Upper lobe of left lung (tissue), 6 donors: ENCODE results near the gene BPHL. TPM values are rescaled to one million over a fixed set of nuclear protein-coding genes. Genes with fewer than 3 reads are reported as not detected.
A peak's percentile ranks its signal among the peaks of the same experiment; 100 is the strongest.
"Not testable (repeated sequence)": the region's sequence is repeated elsewhere in the genome, so short reads cannot be mapped to it uniquely, and the experiment has no call there.

ENCODE experiments used
- ATAC-seq, 2 donors: fragments of 200-7000 bp; cut with Tn5 transposase; one replicate each; pipeline ENCODE4 v1.9.1; 2022; ENCODE audit warnings: mild to moderate bottlenecking in 2 of 2, moderate library complexity in 2 of 2; ENCODE audit not compliant: low FRiP score in 2 of 2
- DNase-seq, 2 donors: peaks; one replicate each; pipeline ENCODE4 v3.0.0-alpha.2; 2019 to 2020
- H3K27ac ChIP-seq, 4 donors: fragments of 200-600 bp; sonication (generic); one replicate each; pipeline ENCODE4 v1.5.1; 2016 to 2019
- H3K27me3 ChIP-seq, 4 donors: fragments of 200-600 bp; sonication (generic); one replicate each; pipeline ENCODE4 v1.5.1; 2017 to 2019
- H3K36me3 ChIP-seq, 4 donors: fragments of 200-600 bp; sonication (generic); one replicate each; pipeline ENCODE4 v1.5.1; 2016 to 2019
- H3K4me1 ChIP-seq, 4 donors: fragments of 200-600 bp; sonication (generic); one replicate each; pipeline ENCODE4 v1.5.1; 2018 to 2019
- H3K4me3 ChIP-seq, 4 donors: fragments of 200-600 bp; sonication (generic); one replicate each; pipeline ENCODE4 v1.5.1; 2017 to 2019; ENCODE audit warnings: mild to moderate bottlenecking in 2 of 4, moderate library complexity in 1 of 4
- H3K9me3 ChIP-seq, 4 donors: fragments of 200-600 bp; sonication (generic); one replicate each; pipeline ENCODE4 v1.5.1; 2018 to 2019
- EP300 ChIP-seq, 4 donors: sonication (generic); formaldehyde crosslinking; IDR thresholded peaks; one replicate each; pipeline ENCODE4 v1.5.1; 2017; ENCODE audit warnings: antibody characterized with exemption in 4 of 4, control low read depth in 2 of 4
- POLR2A ChIP-seq, 4 donors: fragments of 450-650 bp; IDR thresholded peaks; one replicate each; pipeline ENCODE4 v1.5.1; 2016 to 2017; ENCODE audit warnings: antibody characterized with exemption in 4 of 4, mild to moderate bottlenecking in 2 of 4
- POLR2AphosphoS5 ChIP-seq, 2 donors: sonication (generic); formaldehyde crosslinking; IDR thresholded peaks; one replicate each; pipeline ENCODE4 v1.5.1; 2017; ENCODE audit warnings: antibody characterized with exemption in 2 of 2
- WGBS, 2 donors: methylation state at CpG; one replicate each; pipeline ENCODE4 v1.1.5; 2017 to 2018; 5-methylcytosine and 5-hydroxymethylcytosine counted together
- total RNA-seq, 6 donors: library from RNA; depleted of rRNA in 4 of 6; stranded (reverse); fragments of >200 nt in 4 of 6; gene quantifications; one replicate each; pipeline versions ENCODE4 v1.1.0 to v1.2.1, GENCODE V29; 2016 to 2021
- TF ChIP-seq, protein P1 (sequence below), 6 experiments: fragments of 450-650 bp in 4 of 6; fragments of 200-600 bp in 2 of 6; sonication (generic) in 2 of 6; IDR thresholded peaks; one replicate each; pipeline ENCODE4 v1.5.1; 2016 to 2019; ENCODE audit warnings: antibody characterized with exemption in 6 of 6
- donor health status: DM: no; HTN: no; CAD: no; lungs with moderate emphysema.
- donor health status: DM: no; HTN: yes; CAD: no; lungs with severe emphysema.

Gene BPHL
- total RNA-seq, 6 donors from 2014 or later: 6.3 to 16.8 (median 11.2) TPM

DNA sequence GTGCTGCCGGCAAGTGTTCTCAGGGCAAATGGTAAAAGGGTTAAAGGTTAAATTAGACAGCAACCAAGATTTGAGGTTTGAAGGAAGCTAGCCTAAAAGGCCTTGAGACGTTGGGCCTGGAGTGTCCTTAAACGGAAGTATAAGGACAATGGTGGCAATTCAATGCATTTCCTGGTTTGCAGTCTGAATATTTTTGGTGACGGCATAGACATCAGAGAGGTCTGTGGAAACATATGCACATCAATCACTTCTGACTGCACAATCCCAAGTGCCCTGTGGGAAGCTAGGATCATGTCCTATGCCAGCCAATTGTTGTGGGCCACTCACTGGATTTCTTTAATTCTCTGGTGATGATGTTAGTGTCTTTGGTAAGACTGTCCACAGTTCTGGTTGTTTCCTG lies 64.6 kb downstream of the BPHL start:
- no peak for TF ChIP-seq EP300 (IDR thresholded peaks at IDR 0.05)
- TF ChIP-seq, protein P1, sequence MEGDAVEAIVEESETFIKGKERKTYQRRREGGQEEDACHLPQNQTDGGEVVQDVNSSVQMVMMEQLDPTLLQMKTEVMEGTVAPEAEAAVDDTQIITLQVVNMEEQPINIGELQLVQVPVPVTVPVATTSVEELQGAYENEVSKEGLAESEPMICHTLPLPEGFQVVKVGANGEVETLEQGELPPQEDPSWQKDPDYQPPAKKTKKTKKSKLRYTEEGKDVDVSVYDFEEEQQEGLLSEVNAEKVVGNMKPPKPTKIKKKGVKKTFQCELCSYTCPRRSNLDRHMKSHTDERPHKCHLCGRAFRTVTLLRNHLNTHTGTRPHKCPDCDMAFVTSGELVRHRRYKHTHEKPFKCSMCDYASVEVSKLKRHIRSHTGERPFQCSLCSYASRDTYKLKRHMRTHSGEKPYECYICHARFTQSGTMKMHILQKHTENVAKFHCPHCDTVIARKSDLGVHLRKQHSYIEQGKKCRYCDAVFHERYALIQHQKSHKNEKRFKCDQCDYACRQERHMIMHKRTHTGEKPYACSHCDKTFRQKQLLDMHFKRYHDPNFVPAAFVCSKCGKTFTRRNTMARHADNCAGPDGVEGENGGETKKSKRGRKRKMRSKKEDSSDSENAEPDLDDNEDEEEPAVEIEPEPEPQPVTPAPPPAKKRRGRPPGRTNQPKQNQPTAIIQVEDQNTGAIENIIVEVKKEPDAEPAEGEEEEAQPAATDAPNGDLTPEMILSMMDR (IDR thresholded peaks at IDR 0.05): no peak
- no peak for TF ChIP-seq POLR2A (IDR thresholded peaks at IDR 0.05)
- TF ChIP-seq POLR2AphosphoS5 (IDR thresholded peaks at IDR 0.05): no peak
- Histone ChIP-seq H3K27ac (no peak overlapping the region), H3K4me3 (no peak overlapping the region), H3K27me3 (no peaks in the 10 kb centered on the region), H3K4me1 (no peaks in the 10 kb centered on the region), H3K9me3 (no peaks in the 10 kb centered on the region), H3K36me3 (no peaks in the 10 kb centered on the region)
- ATAC-seq: no peak
- WGBS, 2 donors: 70% methylated on average over 4 of the region's 4 CpGs
- no peak for DNase-seq

DNA sequence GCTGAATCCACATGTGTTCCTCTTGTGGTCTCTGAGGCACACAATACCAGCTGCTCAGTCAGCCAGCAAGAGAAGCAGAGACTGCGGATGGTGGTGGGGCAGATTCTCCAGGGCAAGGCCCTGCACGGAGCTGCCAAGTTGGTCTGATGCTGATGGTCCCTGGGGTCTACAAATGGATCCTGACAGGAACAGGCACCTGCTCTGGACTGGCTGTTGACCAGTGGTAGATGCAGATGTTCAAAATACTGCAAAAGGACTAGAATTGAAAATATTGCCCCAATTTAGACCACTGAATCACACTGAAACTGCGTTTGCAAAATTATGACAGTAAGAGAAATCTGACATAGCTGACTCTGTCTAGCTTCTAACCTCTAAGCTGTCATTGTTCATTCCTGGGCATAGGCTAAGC lies 68.5 kb downstream of the BPHL start:
- H3K27ac ChIP-seq: no peak overlapping the region
- WGBS, 2 donors: 90 to 95% methylated on average over 1 to 3 of the region's 3 CpGs
- DNase-seq (no peak), ATAC-seq (peak in 1 of 2 donors; percentile 34)
- H3K4me3 ChIP-seq: no peak overlapping the region
- H3K36me3 ChIP-seq: no peaks in the 10 kb centered on the region
- no peak for TF ChIP-seq EP300 (IDR thresholded peaks at IDR 0.05)
- TF ChIP-seq, protein P1 (IDR thresholded peaks at IDR 0.05): no peak
- no peak for TF ChIP-seq POLR2A (IDR thresholded peaks at IDR 0.05)
- TF ChIP-seq POLR2AphosphoS5 (IDR thresholded peaks at IDR 0.05): no peak
- H3K9me3 ChIP-seq: no peaks in the 10 kb centered on the region
- no peaks in the 10 kb centered on the region for H3K4me1 ChIP-seq
- H3K27me3 ChIP-seq: no peaks in the 10 kb centered on the region

DNA sequence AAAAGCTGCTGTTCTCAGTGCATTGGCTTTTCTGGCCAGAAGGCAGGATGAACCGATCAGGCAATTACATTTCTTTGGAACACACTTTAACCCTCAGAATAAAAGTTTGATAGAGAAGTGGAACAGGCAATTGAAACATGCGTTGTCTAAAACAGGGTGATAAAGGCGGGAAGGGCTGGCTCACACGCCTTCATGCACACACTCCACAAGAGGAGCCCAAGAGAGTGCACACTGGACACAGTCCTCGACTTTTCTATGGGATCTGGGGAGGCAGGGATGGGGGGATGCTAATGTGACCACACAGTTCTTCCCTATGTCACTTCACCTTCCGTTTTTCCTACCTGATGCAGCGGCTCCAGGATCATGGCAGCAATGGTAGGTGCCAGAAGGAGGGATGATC lies 69.8 kb downstream of the BPHL start:
- no peaks in the 10 kb centered on the region for H3K27me3 ChIP-seq
- no peak overlapping the region for H3K4me3 ChIP-seq
- 82 to 87% methylated on average over 7 of the region's 7 CpGs for WGBS, 2 donors
- H3K9me3 ChIP-seq: no peaks in the 10 kb centered on the region
- no peak overlapping the region for H3K27ac ChIP-seq
- H3K36me3 ChIP-seq: no peaks in the 10 kb centered on the region
- DNase-seq: no peak
- H3K4me1 ChIP-seq: no peaks in the 10 kb centered on the region
- no peak for TF ChIP-seq POLR2AphosphoS5 (IDR thresholded peaks at IDR 0.05)
- TF ChIP-seq, protein P1 (IDR thresholded peaks at IDR 0.05): no peak
- no peak for TF ChIP-seq EP300 (IDR thresholded peaks at IDR 0.05)
- TF ChIP-seq POLR2A (IDR thresholded peaks at IDR 0.05): no peak
- no peak for ATAC-seq

DNA sequence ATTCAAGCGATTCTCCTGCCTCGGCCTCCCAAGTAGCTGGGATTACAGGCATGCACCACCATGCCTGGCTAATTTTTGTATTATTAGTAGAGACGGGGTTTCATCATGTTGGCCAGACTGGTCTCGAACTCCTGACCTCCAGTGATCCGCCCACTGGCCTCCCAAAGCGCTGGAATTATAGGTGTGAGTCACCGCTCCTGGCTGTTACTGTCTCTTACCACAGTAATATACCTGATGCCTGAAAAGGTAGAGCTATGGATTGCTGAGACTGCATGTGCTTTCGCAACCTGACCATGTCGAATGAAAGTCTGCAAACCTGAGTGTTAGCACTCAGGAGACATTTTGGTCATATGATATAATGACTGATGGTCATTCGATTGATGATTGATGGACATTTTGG lies 70.7 kb downstream of the BPHL start:
- not testable (repeated sequence) for H3K9me3 ChIP-seq, DNase-seq, H3K4me3 ChIP-seq, ATAC-seq, H3K27me3 ChIP-seq, H3K4me1 ChIP-seq, H3K36me3 ChIP-seq, H3K27ac ChIP-seq
- 93 to 94% methylated on average over 10 of the region's 10 CpGs for WGBS, 2 donors

DNA sequence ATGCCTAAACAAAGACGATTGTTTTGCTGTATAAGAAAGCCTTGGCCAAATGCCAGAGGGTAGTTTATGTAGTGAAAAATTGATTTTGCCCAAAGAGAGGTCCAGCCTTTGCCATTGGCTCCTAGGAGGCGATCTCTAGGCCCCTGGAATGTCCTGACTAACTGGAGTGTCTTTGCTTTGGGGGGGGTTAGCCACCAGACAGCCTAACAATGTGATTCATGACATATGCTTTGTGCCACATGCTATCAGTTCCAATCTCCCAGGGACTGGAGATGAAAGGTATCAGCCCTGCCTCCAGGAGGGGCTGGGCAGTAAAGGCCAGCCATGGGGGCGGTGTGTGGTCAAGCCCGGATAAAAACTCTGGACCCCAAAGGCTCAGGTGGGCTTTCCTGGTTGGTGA lies 71.5 kb downstream of the BPHL start:
- Histone ChIP-seq H3K4me3 (no peak overlapping the region), H3K27ac (no peak overlapping the region), H3K27me3 (no peaks in the 10 kb centered on the region), H3K36me3 (no peaks in the 10 kb centered on the region), H3K4me1 (no peaks in the 10 kb centered on the region), H3K9me3 (no peaks in the 10 kb centered on the region)
- 70 to 79% methylated on average over 4 of the region's 4 CpGs for WGBS, 2 donors
- DNase-seq: no peak
- TF ChIP-seq, protein P1 (IDR thresholded peaks at IDR 0.05): no peak
- TF ChIP-seq EP300 (IDR thresholded peaks at IDR 0.05): no peak
- TF ChIP-seq POLR2AphosphoS5 (IDR thresholded peaks at IDR 0.05): no peak
- TF ChIP-seq POLR2A (IDR thresholded peaks at IDR 0.05): no peak
- ATAC-seq: no peak
